HG03575 (cell line): Measurements from ENCODE around the gene PRM3.

ENCODE experiments used
- ATAC-seq: cut with Tn5 transposase; IDR thresholded peaks from one replicate; pipeline ENCODE4 v1.9.1; 2021; ENCODE audit not compliant: unreplicated experiment, insufficient number of reproducible peaks, low FRiP score; ENCODE audit errors: extremely low read depth

Gene PRM3

DNA sequence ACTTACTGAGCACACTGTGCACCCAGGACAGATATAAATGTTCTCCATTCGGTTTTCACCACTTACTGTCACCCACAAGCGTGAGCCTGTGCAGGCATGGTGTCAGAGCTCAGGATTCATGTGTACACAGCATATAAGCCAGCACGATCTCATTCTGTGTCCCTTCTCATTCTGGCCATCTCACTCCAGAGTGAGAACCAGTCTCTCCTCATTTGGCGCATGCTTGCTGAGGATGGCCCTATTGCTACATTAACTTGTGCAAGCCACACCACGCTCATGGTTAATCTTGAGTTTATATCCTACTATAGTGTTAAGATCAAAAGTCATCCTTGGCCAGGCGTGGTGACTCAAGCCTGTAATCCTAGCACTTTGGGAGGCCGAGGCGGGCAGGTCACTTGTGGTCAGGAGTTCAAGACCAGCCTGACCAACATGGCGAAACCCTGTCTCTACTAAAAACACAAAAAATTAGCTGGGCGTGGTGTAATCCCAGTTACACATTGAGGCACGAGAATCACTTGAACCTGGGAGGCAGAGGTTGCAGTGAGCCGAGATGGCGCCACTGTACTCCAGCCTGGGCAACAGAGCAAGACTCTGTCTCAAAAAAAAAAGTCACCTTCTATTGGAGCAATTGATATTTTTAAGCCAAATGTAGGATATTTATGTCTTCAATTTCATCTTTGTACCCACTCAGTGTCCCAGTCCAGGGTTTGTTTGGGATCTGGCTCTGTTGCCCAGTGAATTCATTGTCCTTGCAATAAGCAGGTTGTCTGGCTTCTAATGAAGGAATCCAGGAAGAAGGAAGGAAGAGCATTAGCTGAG lies 38.3 kb downstream of the PRM3 start:
- no peak for ATAC-seq

DNA sequence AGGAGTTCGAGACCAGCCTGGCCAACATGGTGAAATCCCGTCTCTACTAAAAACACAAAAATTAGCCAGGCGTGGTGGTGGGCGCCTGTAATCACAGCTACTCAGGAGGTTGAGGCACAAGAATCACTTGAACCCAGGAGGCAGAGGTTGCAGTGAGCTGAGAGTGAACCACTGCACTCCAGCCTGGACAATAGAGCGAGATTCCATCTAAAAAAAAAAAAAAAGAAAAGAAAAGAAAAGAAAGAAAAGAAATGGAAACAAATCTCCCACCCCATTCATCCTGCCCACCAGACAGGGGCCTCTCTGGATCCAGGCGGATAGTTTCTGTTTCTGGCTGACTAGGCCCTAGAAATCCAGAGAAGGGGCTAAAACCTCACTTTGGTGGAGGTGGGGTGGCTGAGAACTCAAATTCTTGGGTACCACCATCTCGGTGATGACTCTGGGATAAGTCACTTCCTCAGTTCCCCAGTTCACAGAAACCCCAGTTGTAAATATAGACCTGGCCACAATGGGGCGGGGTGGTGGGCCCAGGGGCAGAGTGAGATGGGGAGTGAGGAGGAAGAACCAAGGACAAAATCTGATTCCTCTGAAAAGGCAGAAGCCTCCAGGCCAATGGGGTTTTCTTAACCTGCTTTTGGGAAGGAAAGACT lies 39.6 kb downstream of the PRM3 start:
- no peak for ATAC-seq

DNA sequence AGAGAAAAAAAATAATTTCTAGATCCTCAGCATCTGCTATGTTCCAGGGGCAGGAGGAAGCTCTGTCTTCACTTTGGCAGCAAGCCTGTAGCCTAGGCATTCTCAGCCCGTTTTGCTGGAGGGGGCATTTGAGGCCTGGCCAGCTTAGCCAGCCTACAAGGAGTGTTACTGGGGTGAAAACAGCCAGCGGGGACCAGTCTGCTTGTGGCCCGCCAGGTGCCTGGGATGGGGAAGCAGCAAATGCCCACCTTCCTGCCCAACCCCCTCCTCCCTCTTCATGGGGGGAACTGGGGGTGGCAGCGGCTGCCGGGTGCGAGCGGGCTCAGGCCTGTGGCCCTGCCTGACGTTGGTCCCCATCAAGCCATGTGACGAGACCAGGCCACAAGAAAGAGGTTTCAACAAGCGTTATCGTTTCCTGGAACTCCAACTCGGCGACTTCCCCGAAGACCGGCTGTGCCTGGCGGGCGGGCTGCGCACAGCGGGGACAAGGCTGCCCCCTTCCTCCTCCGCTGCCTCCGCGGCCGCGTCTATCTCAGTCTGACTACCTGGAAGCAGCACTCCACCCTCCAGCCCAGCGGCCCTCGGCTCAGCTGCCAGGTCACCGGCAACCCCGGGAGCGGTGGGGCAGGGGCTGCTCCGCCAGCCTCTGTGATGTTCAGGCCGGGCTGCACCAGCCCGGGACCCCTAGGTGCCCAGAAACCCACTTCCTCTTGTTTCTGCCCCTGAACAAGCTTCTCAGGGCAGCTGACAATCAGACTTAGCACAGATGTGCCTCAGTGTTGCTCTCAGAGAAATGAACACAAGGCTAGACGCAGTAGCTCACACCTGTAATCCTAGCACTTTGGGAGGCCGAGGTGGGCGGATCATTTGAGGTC lies 40.3 kb downstream of the PRM3 start:
- no peak for ATAC-seq

DNA sequence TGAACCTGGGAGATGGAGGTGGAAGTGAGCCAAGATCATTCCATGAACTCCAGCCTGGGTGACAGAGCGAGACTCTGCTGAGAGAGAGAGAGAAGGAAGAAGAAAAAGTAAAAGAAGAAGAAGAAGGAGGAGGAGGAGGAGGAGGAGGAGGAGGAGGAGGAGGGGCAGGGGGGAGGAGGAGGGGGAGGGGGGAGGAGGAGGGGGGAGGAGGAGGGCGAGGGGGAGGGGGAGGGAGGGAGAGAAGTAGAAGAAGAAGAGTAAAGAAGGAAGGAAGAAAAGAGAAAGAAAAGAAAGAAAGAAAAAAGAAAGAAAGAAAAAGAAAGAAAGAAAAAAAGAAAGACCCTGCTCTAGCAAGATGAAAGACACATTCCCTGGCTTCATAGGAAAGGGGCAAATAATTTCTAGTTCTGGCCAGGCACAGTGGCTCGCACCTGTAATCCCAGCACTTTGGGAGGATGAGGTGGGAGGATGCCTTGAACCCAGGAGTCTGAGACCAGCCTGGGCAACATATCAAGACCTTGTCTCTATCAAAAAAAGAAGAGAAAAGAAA lies 41.1 kb downstream of the PRM3 start:
- ATAC-seq = no peak

DNA sequence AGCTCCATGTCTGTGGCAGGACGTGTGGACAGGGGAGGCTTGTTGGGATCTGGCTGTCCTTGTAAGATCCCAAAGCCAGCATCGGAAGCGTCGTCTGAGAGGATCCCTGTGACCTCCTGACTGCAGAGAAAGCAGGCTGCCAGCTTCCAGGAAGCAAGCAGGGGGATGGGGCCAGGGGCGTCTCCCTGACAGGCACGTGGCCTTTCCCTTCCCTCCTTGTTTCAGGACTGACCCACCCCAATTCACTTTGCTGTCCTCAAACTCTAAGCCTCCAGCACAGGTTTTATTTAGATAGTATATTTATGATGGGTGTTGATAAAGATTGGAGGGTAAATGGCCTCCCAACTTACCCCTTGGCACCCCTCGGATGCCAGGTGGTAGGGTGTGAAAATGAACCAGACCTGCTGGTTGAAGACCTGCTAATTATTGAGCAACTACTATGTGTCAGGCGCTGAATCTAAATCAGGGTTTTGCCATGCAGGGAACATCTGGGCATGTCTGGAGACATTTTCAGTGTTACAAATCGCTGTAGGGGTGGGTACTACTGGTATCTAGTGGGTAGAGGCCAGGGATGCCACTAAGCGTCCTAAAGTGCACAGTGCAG lies 42.0 kb downstream of the PRM3 start:
- no peak for ATAC-seq

DNA sequence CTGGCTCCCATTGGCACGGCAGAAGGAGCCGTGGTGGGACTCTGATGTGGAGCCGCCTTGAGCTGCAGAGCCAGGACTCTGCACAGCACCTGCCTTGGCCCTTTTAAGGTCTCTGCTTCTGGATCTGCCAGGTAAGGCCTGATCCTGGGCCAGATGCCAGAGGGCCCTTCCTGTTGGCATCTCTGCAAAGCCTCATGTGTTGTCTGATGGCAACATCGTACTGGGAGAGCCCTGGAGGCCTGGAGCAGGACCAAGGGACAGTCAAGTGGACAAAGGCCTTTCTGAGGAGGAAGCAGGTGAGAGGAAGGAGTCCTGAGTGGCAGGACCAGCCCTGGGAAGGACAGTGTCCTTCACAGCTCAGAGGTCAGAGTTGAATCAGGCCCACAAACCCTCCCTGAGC lies 43.5 kb downstream of the PRM3 start:
- ATAC-seq = no peak

DNA sequence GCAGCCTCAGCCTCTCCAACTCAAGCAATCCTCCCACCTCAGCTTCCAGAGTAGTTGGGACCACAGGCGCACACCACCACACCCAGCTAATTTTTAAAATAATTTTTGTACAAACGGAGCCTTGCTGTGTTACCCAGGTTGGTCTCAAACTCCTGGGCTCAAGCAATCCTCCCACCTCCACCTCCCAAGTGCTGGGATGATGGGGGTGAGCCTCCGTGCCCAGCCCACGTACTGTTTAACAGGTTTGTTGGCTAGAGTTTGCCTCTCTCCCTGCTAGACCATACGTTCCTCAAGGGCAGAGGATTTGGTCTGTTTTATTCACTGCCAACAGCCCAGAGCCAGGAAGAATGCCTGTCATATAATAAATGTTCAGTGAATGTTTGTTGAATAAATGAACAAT lies 44.0 kb downstream of the PRM3 start:
- ATAC-seq = no peak

DNA sequence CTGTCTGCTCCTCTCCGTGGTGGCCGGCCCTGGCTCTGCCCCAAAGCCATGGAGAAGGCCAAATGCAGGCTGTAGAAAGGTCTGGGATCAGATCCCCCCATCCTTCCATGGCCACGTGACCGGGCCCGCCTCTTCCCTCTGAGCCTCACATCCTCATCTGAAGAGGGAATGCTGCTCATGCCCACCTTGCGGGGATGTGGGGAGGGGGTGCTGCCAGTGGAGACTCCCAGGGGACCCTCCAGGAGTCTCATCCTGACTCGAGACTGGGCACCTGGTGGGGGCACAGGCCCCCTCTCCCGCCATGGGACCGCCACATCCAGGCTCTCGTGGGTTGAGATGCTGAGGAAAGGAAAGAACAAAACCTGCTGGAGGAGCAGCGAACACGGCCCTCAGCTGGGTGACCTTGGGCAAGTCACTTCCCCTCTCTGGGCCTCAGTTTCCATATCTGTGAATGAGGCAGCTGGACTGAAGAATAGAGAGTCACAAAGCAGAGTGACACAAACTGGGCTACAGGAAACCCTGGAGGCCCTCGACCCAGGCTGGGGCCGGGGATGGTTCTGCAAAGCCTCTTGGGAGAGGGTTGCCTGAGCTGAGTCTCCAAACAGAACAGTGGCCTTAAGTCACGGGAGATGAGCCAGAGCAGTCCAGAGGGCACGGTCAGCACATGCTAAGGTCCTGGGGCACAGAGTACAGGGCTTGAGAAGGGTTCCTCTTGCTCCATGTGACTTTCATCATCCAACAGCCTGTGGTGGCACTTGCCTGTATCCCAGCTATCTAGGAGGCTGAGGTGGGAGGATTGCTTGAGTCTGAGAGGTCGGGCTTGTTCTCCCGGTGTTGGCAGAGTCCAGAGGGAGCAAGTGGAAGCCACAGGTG lies 47.5 kb downstream of the PRM3 start:
- ATAC-seq = no peak

DNA sequence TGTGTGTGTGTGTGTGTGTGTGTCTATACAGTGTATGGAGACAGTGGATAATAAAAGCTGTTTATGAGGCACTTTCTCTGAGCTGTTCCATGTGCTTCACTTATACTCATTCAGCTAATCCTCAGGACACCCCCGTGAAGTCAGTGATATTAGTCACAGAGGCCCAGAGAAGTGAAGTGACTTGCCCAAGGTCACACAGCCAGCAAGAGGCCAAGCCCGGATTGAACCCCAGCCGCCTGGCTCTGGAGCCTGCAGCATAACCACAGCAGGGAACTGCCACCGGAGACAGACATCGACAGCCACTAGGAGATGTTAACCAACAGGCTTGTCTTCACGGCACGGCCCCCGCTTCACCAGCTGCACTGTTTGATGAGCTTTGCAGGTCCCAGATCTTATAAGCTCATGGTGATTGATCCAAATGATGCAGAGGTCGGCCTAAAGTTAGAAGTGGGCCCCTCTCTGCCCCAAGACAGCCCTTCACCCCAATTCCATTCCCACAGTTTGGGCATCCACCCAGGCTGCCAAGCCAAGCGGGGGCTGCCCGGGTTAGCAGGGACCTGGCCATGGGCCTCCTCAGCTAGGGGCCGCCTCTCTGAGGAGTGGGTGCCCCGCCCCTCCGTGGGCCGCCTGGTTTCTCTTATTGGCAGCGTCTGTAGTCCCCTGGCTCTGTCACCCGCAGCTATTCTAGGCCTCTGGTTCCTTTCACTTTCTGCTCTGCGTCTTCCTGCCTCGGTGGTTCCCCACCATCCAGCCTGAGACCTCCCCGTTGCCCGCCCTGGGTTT lies 48.3 kb downstream of the PRM3 start:
- peak; percentile 46 for ATAC-seq

DNA sequence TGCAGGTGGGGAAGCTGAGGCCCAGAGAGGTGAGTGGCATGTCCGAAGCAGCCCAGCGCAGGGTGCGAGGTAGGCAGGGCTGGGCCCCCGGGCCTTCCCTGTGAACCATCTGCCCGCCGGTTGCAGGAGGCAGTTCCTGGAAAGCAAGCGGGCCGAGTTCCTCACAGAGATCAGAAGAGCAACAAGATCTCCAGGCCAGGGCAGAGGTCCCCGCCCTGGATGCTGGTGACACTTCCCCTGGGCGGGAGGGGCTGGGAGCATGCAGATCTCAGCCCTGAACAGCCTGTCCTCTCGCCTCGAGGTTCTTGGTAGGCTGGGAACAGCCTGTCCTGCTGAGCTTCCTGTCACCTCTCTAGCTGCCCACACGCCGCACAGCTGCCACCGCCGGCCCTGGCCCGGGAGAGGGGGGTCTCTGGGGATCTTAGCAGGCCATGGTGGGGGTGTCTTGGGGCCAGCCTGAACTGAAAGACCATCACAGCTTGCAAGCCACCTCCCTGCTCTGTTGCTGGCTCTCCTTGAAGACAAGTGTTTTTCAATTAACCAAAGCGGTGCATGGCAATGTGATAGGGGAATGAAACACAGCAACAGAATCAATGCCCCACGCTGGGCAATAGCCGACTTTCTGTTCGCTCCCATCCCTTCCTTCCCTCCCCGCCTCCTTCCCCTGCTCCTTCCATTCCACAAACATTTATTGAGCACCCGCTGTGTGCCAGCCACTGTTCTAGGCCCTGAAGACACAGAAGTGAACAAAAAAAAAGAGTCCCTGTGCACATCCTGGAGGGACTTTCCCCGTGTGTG lies 49.1 kb downstream of the PRM3 start:
- no peak for ATAC-seq
